GM23338 (cell line): ENCODE results near the gene FMN1. TPM values are rescaled to one million over a fixed set of nuclear protein-coding genes. Genes with fewer than 3 reads are reported as not detected.

Experiments
- ATAC-seq: fragments of 200-7000 bp; cut with Tn5 transposase; 3 replicates; pipeline ENCODE4 v1.9.1; 2020
- DNase-seq: peaks from one replicate; pipeline ENCODE4 v3.0.0-alpha.2; 2015; ENCODE audit warnings: low spot score
- H2AFZ ChIP-seq: fragments of 200-600 bp; sonication (generic); 2 replicates; pipeline ENCODE4 v1.8.0; 2016; ENCODE audit warnings: antibody characterized with exemption, mild to moderate bottlenecking, moderate library complexity
- H3F3A ChIP-seq: fragments of 200-600 bp; sonication (generic); replicated peaks from 2 replicates; pipeline ENCODE4 v1.8.0; 2017; ENCODE audit warnings: antibody characterized with exemption, mixed run types, low read depth
- H3K27ac ChIP-seq: fragments of 200-600 bp; sonication (generic); 2 replicates; pipeline ENCODE4 v1.6.1; 2016; ENCODE audit warnings: low read depth
- H3K27me3 ChIP-seq: fragments of 200-600 bp; sonication (generic); 2 replicates; pipeline ENCODE4 v1.8.0; 2016; ENCODE audit warnings: mild to moderate bottlenecking, mixed run types, moderate library complexity; ENCODE audit not compliant: insufficient read depth
- H3K36me3 ChIP-seq: fragments of 200-600 bp; sonication (generic); 2 replicates; pipeline ENCODE4 v1.8.0; 2016; ENCODE audit warnings: mild to moderate bottlenecking; ENCODE audit not compliant: insufficient read depth
- H3K4me1 ChIP-seq: fragments of 200-600 bp; sonication (generic); 2 replicates; pipeline ENCODE4 v1.8.0; 2016; ENCODE audit warnings: mild to moderate bottlenecking, moderate library complexity; ENCODE audit not compliant: insufficient read depth
- H3K4me2 ChIP-seq: fragments of 200-600 bp; sonication (generic); 2 replicates; pipeline ENCODE4 v1.7.1; 2017; ENCODE audit warnings: mixed run types
- H3K4me3 ChIP-seq: fragments of 200-600 bp; sonication (generic); 2 replicates; pipeline ENCODE4 v1.6.1; 2016; ENCODE audit warnings: mixed run types
- H3K79me2 ChIP-seq: fragments of 200-600 bp; sonication (generic); replicated peaks from 2 replicates; pipeline ENCODE4 v1.8.0; 2017; ENCODE audit warnings: mild to moderate bottlenecking; ENCODE audit not compliant: insufficient read depth
- H3K9me2 ChIP-seq: fragments of 200-600 bp; sonication (generic); 2 replicates; pipeline ENCODE4 v1.8.0; 2017; ENCODE audit not compliant: insufficient read depth
- H4K20me1 ChIP-seq: fragments of 200-600 bp; sonication (generic); replicated peaks from 2 replicates; pipeline ENCODE4 v1.8.0; 2017; ENCODE audit warnings: mild to moderate bottlenecking; ENCODE audit not compliant: insufficient read depth
- H3K27ac Mint-ChIP-seq: 2 replicates; pipeline ENCODE4 v1.8.0; 2020; ENCODE audit warnings: inconsistent platforms, mild to moderate bottlenecking, moderate library complexity, mixed read lengths
- H3K27me3 Mint-ChIP-seq: 3 replicates; pipeline ENCODE4 v1.8.0; 2022; ENCODE audit warnings: low read depth, mild to moderate bottlenecking, moderate library complexity, mixed read lengths, inconsistent platforms; ENCODE audit not compliant: insufficient read depth, poor library complexity
- H3K36me3 Mint-ChIP-seq: 3 replicates; pipeline ENCODE4 v1.8.0; 2021; ENCODE audit warnings: low read depth, mild to moderate bottlenecking, inconsistent platforms, moderate library complexity, mixed read lengths
- H3K4me1 Mint-ChIP-seq: 3 replicates; pipeline ENCODE4 v1.8.0; 2020; ENCODE audit warnings: mild to moderate bottlenecking, inconsistent platforms, mixed read lengths
- H3K4me3 Mint-ChIP-seq: 3 replicates; pipeline ENCODE4 v1.8.0; 2021; ENCODE audit warnings: moderate library complexity, mild to moderate bottlenecking, inconsistent platforms, mixed read lengths
- H3K9me3 Mint-ChIP-seq: 3 replicates; pipeline ENCODE4 v1.8.0; 2020; ENCODE audit warnings: moderate library complexity, mild to moderate bottlenecking, inconsistent platforms, mixed read lengths
- CREB1 ChIP-seq: fragments of 250-450 bp; sonication (Bioruptor Pico); IDR thresholded peaks from 2 replicates; pipeline ENCODE4 v1.5.0; 2020; ENCODE audit warnings: low read depth, mild to moderate bottlenecking, moderate library complexity
- EZH2 ChIP-seq: fragments of 200-600 bp; sonication (generic); IDR thresholded peaks from one replicate; pipeline ENCODE4 v1.8.0; 2017; ENCODE audit warnings: antibody characterized with exemption, mild to moderate bottlenecking, low read depth; ENCODE audit not compliant: unreplicated experiment
- EZH2phosphoT487 ChIP-seq: fragments of 200-600 bp; sonication (generic); IDR thresholded peaks from one replicate; pipeline ENCODE4 v1.8.1; 2018; ENCODE audit warnings: antibody characterized with exemption; ENCODE audit not compliant: unreplicated experiment
- NANOG ChIP-seq: IDR thresholded peaks from 2 replicates; pipeline ENCODE4 v1.6.1; 2016; ENCODE audit warnings: antibody characterized with exemption, borderline replicate concordance
- POLR2AphosphoS5 ChIP-seq: IDR thresholded peaks from 2 replicates; pipeline ENCODE4 v1.6.1; 2016; ENCODE audit warnings: antibody characterized with exemption, low read depth
- STAT1 ChIP-seq: IDR thresholded peaks from one replicate; pipeline ENCODE4 v1.6.1; 2016; ENCODE audit warnings: antibody characterized with exemption; ENCODE audit not compliant: unreplicated experiment
- ZNF114 ChIP-seq: fragments of 250-450 bp; sonication (Bioruptor Pico); IDR thresholded peaks from 2 replicates; pipeline ENCODE4 v1.5.0; 2020; ENCODE audit warnings: mild to moderate bottlenecking, moderate library complexity
- polyA plus RNA-seq: library from polyadenylated mRNA; unstranded; fragments of >200 nt; fragmentation: Nextera tagmentation; extraction: Ambion mirVana; gene quantifications from 2 replicates; pipeline ENCODE4 v1.2.1, GENCODE V29; 2016
- total RNA-seq: library from RNA; depleted of rRNA; stranded (reverse); fragments of >200 nt; shearing (Covaris generic); gene quantifications from 2 replicates; pipeline ENCODE4 v1.2.3, GENCODE V29; 2014
- TF ChIP-seq, protein P1 (sequence below): IDR thresholded peaks from 2 replicates; pipeline ENCODE4 v1.6.1; 2016; ENCODE audit warnings: antibody characterized with exemption
- TF ChIP-seq, protein P2 (sequence below): fragments of 250-450 bp; sonication (Bioruptor Pico); IDR thresholded peaks from 2 replicates; pipeline ENCODE4 v1.5.0; 2020; ENCODE audit warnings: mild to moderate bottlenecking, moderate library complexity
- TF ChIP-seq, protein P3 (sequence below): IDR thresholded peaks from one replicate; pipeline ENCODE4 v1.6.1; 2018; ENCODE audit warnings: antibody characterized with exemption; ENCODE audit not compliant: unreplicated experiment

FMN1 gene
- total and polyA plus RNA-seq, 2 experiments from 2014 or later, result 1.2 to 1.6 TPM

DNA sequence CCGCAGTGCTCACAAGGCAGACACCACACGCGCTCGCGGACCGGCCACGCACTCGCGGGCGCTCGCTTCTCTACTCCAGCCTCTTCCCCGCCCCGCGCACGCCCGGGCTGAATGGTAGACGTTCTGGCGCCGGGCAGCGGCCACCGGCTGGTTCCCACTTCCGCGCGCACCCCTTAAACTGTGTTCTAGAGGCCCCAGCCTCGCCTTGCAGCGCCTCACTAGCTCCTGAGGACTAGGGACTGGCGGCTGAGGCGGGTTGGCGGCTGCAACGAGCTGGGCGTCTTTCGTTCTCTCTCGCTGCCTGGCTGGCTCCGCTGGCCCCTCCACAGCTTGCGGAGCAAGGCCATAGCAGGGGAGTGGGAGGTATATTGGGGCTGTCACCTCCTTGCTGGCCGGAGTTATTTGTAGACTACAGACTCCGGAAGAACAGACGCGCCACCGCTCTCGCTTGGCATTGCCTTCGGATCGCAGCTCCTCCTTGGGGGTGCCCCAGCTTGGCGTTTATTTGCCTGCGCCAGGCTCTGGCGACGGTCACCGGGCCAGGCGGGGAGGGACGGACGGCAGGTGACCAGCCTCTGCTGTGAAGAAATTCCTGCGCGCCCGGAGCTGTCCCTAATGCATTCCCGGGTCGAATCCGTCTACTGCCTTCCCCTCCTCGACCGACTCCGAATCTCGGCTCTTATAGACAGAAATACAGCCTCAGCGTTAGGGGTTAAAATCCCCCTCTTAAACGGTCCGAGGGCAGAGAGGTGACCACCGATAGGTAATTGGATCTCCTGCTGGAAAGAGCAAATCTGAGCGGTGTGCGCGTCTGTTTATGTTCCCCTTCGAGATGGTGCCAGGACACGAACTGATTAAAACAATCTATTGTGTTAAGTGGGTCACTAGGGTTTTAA is 475.4 kb downstream of the FMN1 start:
- DNase-seq, result peak; percentile 63

More for the DNA sequence above, 475.4 kb downstream of the FMN1 start:
- H3K4me1 Mint-ChIP-seq, result peaks cover 22% of the 10 kb centered on the region
- Histone ChIP-seq H3F3A (no peaks in the 10 kb centered on the region; the same call in 1 of the 2 replicates), H4K20me1 (no peaks in the 10 kb centered on the region), H3K4me2 (peak overlapping the region; percentile 88), H2AFZ (peak overlapping the region; percentile 90), H3K36me3 (no peaks in the 10 kb centered on the region), H3K4me1 (peaks cover 26% of the 10 kb centered on the region), H3K79me2 (no peaks in the 10 kb centered on the region), H3K27ac (no peak overlapping the region), H3K27me3 (peaks cover 88% of the 10 kb centered on the region), H3K4me3 (peak overlapping the region; percentile 70), H3K9me2 (no peaks in the 10 kb centered on the region)
- H3K36me3 Mint-ChIP-seq, result no peaks in the 10 kb centered on the region; the same call in 2 of the 3 replicates
- 0 out of 3 replicates have a peak, but pooled peaks cover 2% of the 10 kb centered on the region for H3K9me3 Mint-ChIP-seq
- TF ChIP-seq ZNF114 (CRISPR knock-in tag) (no peak), NANOG (no peak), POLR2AphosphoS5 (no peak), CREB1 (no peak), EZH2phosphoT487 (peak; percentile 1), STAT1 (no peak), EZH2 (peak; percentile 82)
- TF ChIP-seq, protein P1, sequence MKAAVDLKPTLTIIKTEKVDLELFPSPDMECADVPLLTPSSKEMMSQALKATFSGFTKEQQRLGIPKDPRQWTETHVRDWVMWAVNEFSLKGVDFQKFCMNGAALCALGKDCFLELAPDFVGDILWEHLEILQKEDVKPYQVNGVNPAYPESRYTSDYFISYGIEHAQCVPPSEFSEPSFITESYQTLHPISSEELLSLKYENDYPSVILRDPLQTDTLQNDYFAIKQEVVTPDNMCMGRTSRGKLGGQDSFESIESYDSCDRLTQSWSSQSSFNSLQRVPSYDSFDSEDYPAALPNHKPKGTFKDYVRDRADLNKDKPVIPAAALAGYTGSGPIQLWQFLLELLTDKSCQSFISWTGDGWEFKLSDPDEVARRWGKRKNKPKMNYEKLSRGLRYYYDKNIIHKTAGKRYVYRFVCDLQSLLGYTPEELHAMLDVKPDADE, result no peak
- TF ChIP-seq, protein P2, sequence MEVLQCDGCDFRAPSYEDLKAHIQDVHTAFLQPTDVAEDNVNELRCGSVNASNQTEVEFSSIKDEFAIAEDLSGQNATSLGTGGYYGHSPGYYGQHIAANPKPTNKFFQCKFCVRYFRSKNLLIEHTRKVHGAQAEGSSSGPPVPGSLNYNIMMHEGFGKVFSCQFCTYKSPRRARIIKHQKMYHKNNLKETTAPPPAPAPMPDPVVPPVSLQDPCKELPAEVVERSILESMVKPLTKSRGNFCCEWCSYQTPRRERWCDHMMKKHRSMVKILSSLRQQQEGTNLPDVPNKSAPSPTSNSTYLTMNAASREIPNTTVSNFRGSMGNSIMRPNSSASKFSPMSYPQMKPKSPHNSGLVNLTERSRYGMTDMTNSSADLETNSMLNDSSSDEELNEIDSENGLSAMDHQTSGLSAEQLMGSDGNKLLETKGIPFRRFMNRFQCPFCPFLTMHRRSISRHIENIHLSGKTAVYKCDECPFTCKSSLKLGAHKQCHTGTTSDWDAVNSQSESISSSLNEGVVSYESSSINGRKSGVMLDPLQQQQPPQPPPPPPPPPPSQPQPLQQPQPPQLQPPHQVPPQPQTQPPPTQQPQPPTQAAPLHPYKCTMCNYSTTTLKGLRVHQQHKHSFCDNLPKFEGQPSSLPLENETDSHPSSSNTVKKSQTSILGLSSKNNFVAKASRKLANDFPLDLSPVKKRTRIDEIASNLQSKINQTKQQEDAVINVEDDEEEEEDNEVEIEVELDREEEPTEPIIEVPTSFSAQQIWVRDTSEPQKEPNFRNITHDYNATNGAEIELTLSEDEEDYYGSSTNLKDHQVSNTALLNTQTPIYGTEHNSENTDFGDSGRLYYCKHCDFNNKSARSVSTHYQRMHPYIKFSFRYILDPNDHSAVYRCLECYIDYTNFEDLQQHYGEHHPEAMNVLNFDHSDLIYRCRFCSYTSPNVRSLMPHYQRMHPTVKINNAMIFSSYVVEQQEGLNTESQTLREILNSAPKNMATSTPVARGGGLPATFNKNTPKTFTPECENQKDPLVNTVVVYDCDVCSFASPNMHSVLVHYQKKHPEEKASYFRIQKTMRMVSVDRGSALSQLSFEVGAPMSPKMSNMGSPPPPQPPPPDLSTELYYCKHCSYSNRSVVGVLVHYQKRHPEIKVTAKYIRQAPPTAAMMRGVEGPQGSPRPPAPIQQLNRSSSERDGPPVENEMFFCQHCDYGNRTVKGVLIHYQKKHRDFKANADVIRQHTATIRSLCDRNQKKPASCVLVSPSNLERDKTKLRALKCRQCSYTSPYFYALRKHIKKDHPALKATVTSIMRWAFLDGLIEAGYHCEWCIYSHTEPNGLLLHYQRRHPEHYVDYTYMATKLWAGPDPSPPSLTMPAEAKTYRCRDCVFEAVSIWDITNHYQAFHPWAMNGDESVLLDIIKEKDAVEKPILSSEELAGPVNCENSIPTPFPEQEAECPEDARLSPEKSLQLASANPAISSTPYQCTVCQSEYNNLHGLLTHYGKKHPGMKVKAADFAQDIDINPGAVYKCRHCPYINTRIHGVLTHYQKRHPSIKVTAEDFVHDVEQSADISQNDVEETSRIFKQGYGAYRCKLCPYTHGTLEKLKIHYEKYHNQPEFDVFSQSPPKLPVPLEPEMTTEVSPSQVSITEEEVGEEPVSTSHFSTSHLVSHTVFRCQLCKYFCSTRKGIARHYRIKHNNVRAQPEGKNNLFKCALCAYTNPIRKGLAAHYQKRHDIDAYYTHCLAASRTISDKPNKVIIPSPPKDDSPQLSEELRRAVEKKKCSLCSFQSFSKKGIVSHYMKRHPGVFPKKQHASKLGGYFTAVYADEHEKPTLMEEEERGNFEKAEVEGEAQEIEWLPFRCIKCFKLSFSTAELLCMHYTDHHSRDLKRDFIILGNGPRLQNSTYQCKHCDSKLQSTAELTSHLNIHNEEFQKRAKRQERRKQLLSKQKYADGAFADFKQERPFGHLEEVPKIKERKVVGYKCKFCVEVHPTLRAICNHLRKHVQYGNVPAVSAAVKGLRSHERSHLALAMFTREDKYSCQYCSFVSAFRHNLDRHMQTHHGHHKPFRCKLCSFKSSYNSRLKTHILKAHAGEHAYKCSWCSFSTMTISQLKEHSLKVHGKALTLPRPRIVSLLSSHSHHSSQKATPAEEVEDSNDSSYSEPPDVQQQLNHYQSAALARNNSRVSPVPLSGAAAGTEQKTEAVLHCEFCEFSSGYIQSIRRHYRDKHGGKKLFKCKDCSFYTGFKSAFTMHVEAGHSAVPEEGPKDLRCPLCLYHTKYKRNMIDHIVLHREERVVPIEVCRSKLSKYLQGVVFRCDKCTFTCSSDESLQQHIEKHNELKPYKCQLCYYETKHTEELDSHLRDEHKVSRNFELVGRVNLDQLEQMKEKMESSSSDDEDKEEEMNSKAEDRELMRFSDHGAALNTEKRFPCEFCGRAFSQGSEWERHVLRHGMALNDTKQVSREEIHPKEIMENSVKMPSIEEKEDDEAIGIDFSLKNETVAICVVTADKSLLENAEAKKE (CRISPR knock-in tag), result no peak
- TF ChIP-seq, protein P3, sequence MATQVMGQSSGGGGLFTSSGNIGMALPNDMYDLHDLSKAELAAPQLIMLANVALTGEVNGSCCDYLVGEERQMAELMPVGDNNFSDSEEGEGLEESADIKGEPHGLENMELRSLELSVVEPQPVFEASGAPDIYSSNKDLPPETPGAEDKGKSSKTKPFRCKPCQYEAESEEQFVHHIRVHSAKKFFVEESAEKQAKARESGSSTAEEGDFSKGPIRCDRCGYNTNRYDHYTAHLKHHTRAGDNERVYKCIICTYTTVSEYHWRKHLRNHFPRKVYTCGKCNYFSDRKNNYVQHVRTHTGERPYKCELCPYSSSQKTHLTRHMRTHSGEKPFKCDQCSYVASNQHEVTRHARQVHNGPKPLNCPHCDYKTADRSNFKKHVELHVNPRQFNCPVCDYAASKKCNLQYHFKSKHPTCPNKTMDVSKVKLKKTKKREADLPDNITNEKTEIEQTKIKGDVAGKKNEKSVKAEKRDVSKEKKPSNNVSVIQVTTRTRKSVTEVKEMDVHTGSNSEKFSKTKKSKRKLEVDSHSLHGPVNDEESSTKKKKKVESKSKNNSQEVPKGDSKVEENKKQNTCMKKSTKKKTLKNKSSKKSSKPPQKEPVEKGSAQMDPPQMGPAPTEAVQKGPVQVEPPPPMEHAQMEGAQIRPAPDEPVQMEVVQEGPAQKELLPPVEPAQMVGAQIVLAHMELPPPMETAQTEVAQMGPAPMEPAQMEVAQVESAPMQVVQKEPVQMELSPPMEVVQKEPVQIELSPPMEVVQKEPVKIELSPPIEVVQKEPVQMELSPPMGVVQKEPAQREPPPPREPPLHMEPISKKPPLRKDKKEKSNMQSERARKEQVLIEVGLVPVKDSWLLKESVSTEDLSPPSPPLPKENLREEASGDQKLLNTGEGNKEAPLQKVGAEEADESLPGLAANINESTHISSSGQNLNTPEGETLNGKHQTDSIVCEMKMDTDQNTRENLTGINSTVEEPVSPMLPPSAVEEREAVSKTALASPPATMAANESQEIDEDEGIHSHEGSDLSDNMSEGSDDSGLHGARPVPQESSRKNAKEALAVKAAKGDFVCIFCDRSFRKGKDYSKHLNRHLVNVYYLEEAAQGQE, result no peak
- peaks cover 56% of the 10 kb centered on the region for H3K27me3 Mint-ChIP-seq
- H3K4me3 Mint-ChIP-seq, result peak overlapping the region; percentile 63
- peak; percentile 39 for ATAC-seq
- no peak overlapping the region for H3K27ac Mint-ChIP-seq
